Body of pancreas (tissue), 4 donors: Measurements from ENCODE around the gene SMC3.

ENCODE experiments used
- POLR2A ChIP-seq, 3 donors: fragments of 450-650 bp; IDR thresholded peaks; one replicate each; pipeline ENCODE4 v1.6.1; 2016; ENCODE audit warnings: antibody characterized with exemption in 3 of 3, mild to moderate bottlenecking in 2 of 3
- TF ChIP-seq, protein P1 (sequence below), 7 experiments: fragments of 450-650 bp in 4 of 7; fragments of 200-600 bp in 3 of 7; sonication (generic) in 3 of 7; IDR thresholded peaks; one replicate each; pipeline ENCODE4 v1.5.1; 2016 to 2019; ENCODE audit warnings: antibody characterized with exemption in 7 of 7

- TF ChIP-seq, protein P1, sequence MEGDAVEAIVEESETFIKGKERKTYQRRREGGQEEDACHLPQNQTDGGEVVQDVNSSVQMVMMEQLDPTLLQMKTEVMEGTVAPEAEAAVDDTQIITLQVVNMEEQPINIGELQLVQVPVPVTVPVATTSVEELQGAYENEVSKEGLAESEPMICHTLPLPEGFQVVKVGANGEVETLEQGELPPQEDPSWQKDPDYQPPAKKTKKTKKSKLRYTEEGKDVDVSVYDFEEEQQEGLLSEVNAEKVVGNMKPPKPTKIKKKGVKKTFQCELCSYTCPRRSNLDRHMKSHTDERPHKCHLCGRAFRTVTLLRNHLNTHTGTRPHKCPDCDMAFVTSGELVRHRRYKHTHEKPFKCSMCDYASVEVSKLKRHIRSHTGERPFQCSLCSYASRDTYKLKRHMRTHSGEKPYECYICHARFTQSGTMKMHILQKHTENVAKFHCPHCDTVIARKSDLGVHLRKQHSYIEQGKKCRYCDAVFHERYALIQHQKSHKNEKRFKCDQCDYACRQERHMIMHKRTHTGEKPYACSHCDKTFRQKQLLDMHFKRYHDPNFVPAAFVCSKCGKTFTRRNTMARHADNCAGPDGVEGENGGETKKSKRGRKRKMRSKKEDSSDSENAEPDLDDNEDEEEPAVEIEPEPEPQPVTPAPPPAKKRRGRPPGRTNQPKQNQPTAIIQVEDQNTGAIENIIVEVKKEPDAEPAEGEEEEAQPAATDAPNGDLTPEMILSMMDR (IDR thresholded peaks at IDR 0.05), result no peak
- no peak for TF ChIP-seq POLR2A (IDR thresholded peaks at IDR 0.05)
These were observed 30.0 kb downstream of the SMC3 start for GRCh38 chr10:110597476-110597875.
